NCI-H748 treated with DMSO at 0.1 percent for 48 hours (cell line): ENCODE measurements around the gene CCT8.

ENCODE experiments used
- DNase-seq: peaks from one replicate; lab custom pipeline; 2025; lab: John Stamatoyannopoulos, UW

The CCT8 gene

GRCh38 chr21:29073222-29074006, at the start of gene CCT8:
Gene CCT8 (minus strand): TSS chr21:29073648. CDS start chr21:29073590, 58 bp downstream.
- peak; percentile 93 for DNase-seq

DNA sequence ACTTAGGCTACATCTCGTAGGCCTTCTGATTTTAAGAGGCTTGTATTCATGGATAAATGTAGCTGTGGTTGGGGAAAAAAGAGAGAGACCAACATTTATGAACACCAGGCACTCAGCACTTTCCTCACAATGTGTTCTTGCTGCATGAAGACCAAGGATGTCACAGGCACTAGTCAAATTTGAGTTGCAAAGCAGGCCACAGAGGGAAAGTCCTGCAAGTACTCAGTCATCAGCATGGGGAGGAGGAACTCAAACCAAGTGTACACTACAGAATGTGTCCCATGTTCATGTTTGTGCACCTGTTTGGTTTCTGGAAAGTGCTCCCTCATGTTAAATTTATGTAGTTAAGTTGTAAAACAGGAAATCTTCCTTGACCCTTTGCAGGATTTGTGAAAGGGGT, 48.3 kb upstream of the CCT8 start:
- DNase-seq: no peak

DNA sequence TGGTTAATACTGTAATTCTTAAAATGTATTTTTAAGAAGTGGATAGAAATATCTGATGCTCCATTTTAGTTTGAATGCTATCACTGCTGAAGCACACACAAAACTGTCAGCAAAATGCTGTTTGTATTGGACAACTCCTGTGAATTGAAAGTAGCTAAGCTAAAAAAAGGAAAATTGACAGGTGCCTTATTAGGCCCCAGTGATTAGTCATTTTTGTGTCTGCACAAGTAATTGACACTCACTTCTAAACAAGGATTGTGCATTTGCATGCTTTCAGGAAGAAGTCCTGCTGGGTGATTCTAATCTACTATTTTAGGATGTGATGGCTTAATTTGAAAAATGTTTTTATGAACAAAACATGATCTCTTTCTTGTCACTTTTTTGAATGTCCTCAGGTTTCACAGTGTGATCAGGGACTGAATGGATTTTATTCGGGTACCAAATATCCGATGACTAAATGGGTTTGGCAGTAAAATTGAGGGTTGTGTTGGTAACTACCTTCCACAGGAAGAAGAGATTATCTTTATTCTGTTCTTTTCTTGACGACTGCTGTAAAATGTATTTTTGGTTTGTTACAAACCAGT, 44.0 kb upstream of the CCT8 start:
- DNase-seq: no peak

GRCh38 chr21:29115899-29116298, 42.5 kb upstream of the CCT8 start:
- DNase-seq: no peak

DNA sequence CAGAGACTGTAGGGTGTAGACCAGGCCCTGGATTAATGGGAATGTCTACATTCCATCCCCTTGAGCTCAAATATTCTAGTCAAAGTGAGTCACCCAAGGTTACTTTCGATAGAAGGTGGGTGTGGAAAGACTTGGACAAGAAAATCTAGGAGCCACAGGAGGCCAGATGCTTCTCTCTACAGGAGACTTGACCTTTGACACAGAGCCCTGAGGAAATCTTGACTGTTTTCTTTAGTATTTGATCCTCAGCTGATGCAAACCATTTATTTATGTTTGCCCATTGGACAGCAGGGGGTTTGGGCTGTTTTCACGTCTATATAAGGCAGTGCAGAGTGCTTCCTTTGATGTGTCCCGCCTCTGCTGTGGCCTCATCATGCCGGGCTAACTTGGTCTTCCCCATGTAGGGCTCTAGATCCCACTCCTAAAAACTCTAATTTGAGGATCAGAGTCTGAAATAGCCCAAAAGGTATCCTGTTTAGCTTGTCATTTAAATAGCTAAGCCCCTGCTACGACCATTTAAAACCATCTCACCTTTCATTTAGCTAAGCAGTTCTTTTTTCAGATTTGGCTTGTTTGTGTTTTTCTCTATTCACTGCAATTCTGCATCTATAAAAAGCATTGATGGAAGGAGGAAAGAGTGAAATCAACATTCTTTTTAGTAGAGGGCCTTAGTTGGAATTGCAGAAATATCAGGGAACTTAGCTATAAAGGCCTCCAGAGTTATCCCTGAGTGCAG, 41.5 kb upstream of the CCT8 start:
- no peak for DNase-seq

- no peak for DNase-seq
Observed at GRCh38 chr21:29105218-29105617, 31.8 kb upstream of the CCT8 start.

GRCh38 chr21:29104239-29104708, 30.8 kb upstream of the CCT8 start:
- DNase-seq: no peak

- DNase-seq: no peak
Observed at GRCh38 chr21:29102791-29103257, 29.4 kb upstream of the CCT8 start.

GRCh38 chr21:29098156-29098555, 24.7 kb upstream of the CCT8 start:
- no peak for DNase-seq

DNA sequence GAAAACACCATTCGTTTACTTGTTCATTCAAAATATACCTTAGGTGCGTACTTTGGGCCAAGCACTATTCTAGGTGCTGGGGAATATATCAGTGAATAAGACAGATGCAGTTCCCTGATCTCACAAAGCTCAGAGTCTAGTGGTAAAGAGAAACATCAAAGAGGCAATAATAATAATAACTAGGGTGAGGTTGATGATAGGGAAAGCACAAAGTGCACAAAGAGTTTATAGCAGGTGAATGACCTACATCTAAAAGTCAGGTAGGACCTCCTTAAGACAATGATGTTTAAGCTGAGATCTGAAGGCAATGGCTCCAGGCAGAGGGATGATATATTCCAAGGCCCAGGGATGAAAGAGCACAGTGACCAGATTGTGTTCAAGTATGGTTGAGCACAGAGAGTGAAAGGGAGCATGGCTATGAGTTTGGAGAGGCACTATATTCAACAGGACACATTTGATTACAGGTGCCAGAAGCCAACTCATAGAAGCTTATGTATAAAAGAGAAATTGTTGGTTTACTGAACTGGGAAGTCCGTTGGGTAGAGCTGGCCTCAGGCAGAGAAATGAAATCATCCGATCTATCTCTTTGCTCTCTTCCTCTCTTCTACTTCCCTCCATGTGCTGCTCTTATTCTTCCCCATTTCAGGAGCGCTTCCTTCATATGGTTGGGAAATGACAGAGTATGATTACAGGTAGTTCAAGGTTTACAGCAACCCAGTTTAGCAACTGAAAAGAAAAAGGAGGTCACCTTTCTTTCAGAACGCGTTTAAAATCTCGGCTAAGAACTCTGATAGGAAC, 23.0 kb upstream of the CCT8 start:
- no peak for DNase-seq

GRCh38 chr21:29092102-29092959, 18.9 kb upstream of the CCT8 start:
- no peak for DNase-seq

GRCh38 chr21:29091033-29091432, 17.6 kb upstream of the CCT8 start:
- no peak for DNase-seq

- no peak for DNase-seq
Observed at GRCh38 chr21:29085106-29085752, 11.8 kb upstream of the CCT8 start.

DNA sequence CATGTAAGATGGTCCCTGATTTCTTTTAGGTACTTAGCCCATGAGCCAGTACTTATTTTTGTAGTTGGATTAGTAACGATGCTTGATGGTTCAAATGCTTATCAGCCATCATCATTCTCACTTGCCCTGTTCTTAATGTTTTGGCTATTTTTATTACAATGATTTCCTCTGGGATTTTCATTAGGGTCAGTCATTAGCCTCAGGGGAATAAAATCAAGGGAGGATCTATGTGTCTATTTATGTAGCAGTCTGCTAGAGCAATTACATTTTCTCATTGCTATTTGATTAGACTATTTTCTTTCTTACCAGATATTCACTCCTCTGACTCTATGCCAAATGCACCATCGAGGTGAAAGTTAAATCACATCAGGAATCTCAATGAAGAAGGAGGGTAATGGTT, 10.9 kb upstream of the CCT8 start:
- DNase-seq: no peak

DNA sequence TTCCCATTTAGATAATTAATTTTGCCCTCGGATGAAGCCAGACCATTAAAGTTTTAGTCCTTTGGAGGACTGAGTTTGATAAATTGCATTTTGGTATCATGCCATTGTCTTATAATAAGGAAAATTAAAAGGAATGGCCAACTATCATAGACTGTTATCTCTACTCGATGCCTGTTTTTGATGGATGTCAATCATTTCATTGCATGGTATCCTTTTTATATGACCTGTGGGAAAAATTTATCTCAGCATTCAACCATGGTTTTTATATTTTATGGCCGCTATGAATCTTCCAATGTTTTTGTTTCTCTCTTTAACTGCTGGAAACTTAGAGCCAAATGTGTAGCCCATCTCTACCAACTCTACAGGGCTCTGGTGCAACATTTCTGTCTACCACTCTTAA, 9.9 kb upstream of the CCT8 start:
- DNase-seq: no peak

GRCh38 chr21:29082046-29082815, 8.8 kb upstream of the CCT8 start:
- DNase-seq: no peak

GRCh38 chr21:29080454-29080941, 7.0 kb upstream of the CCT8 start:
- no peak for DNase-seq

GRCh38 chr21:29078869-29079767, 5.7 kb upstream of the CCT8 start:
- no peak for DNase-seq
